NCI-H526 treated with DMSO at 0.1 percent for 48 hours (cell line): ENCODE results near the gene COMMD9.
"Not testable (repeated sequence)": the region's sequence is repeated elsewhere in the genome, so short reads cannot be mapped to it uniquely, and the experiment has no call there.

Experiments used
- DNase-seq: peaks from one replicate; lab custom pipeline; 2025; lab: John Stamatoyannopoulos, UW

Gene COMMD9

DNA sequence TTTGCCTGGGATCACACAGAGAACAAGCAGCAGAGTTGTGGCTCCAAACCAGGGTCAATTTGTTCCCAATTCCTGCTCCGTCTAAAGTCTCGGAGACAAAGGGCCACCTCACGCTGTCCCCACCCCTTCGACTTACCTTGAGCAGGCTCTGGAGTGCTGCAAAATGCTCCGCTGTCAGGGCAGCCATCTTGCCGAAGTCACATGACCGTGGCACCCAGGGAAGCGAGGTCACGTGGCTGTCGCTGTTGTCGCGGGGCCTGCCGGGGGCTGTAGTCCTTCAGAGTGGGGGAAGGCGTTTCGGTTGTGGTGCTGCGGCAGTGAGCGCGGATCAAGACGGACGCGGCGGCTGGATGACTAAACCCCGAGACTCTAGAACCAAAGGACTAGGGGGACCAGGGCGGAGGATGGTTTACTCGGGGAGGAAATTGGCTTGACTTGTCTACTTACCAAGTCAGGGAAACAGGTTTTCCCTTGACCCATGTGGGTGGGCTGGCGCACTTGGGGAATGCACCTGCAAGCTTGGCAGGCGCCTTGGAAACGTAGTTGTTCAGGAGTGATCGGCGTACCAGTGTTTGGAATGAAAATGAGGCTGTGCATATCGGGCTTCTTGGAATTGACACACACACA lies at the start of gene COMMD9:
COMMD9 (minus strand) TSS at position 199 of the 627 bp plus-strand sequence; CDS start at position 187, 12 bp downstream.
- DNase-seq, result peak; percentile 92

DNA sequence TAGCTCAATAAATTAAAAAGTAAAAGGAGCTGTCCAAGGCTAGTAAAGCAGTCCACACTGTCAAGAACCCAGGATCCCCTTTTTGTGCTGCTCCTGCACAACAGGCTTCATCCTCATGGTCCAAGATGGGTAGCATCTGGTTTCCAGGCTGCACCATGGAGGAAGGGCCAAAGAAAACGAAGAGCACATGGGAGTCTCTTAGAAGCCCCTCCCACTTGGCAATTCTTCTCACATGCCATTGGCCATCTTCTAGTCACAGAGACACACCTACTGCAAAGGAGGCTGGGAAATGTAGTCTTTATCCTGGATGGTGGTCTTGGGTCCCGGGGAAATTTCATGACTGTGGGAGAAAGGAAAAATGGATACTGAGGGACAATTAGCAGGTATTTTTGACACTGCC lies 44.7 kb upstream of the COMMD9 start:
- DNase-seq, result no peak

- no peak for DNase-seq
Measured at GRCh38 chr11:36333468-36333867, 44.2 kb upstream of the COMMD9 start.

- DNase-seq, result no peak
Measured at GRCh38 chr11:36330411-36330810, 41.2 kb upstream of the COMMD9 start.

DNA sequence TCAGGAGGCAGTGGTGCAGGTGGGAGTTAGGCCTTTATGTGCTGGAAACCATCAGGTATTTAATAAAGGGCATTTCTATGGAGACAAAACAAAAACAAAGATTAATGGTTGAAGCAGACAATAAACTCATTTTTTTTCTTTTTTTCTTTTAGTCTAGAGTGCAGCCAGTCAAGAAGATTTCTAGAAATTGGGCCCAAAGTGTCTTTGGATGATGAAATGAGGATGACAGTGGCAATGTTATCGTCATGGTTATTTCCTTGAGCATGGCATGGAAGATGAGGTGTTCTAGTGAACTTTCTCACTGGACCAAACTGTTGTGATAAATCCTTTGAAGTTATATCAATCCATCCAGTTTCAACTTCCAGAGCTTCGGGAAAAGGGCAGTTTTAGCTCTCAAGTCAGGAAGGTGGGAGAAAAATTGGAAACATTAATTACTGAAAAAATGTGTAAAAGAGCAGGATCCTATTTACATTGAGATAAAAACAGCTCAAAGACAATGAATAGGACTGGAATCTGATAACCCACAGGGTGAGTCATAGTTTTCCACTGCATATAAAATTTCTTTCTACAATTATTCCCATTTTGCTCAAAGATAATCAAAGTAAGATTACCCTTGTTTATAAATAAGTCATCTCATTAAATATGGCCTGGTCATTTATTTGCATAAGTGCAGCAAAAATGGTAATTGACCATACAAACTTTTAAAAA lies 39.9 kb upstream of the COMMD9 start:
- no peak for DNase-seq

DNA sequence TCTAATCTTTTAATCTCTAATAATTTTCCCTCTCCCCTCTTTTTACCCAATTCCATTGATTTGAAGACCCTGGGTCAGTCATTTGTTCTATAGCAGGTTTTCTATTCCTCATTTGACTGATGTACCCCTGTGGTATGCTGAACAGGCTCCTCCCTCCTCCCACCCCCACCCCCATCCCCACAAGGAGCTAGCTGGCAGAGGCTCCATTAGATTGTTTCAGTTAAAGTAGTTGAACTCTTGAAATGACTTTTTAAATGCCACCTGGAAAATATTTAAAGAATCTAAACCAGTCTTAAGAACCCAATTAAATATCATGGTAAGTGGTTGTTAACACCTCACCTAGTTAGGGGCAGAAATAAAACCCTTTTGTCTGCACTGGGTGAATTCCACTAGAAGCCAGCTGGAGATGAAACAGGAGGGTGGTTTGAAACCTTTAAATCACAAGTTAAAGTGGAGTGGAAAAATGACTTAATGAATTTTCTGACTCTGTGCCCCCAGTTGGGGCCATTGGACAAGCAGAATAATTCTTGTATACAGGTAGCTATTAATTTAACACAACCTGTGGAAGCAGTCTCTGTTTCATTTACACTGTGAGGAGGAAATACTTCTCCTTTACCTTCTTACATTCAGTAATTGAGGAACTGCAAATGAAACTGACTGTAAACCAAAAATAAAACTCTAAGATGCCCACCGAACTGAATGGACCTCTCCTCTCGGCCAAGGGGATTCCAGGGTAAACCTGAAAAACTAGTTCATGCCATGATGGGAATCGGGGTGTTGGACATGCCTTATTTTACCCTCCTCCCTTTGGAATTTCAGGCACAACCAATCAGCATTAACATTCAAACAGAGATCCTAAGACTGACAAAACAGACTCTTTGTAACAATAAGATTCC lies 37.5 kb upstream of the COMMD9 start:
- DNase-seq, result no peak

- not testable (repeated sequence) for DNase-seq
Measured at GRCh38 chr11:36325403-36325802, 36.2 kb upstream of the COMMD9 start.

GRCh38 chr11:36324956-36325355 lies 35.7 kb upstream of the COMMD9 start:
- DNase-seq, result not testable (repeated sequence)

- no peak for DNase-seq
Measured at GRCh38 chr11:36317992-36318391, 28.8 kb upstream of the COMMD9 start.

GRCh38 chr11:36316049-36316448 lies 26.8 kb upstream of the COMMD9 start:
- no peak for DNase-seq

DNA sequence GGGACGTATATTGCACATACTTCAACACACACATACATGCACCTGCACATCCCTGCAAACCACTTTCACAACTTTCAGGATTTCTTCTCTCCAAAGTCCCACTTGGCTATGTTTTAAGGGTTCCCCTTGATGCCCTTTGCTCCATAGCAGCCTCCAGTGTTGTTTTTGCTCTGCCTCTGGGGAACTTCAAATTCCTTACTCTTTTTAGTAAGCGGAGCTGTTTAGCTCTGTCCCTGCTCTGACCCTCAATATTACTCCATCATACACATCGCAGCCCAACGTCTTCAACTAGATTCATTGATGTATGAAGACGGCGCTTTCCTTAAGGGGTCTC lies 25.2 kb upstream of the COMMD9 start:
- no peak for DNase-seq

DNA sequence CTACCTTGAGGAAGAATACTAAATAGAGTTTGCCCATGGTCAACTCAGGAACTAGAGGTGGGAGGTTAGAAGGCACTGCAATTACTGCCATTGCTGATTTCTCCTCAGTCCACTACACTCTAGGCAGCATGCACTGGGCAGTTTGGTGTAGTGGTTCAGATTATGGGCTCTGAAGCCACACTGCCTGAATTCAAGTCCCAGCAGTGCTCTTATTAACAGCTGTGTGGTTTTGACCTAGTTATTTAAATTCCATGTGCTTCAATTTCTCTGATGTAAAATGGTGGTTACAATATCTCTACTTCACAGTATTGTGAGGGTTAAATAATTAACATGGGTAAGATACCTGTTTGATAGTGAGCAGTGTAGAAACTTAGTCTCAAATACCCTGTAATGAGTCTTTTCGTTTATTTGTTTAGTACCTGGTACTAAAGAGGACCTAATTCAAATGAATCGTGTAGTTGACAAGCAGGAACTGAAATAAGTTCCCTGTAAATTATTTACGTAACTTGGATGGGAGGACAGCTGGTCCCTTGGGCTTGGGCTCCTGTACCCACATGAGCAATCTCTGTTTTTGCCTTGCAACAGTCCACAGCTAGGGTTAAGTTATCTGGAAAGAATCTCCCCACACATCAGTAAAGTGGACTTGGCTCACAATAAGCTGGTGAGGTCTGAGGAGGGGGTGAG lies 24.7 kb upstream of the COMMD9 start:
- no peak for DNase-seq

- no peak for DNase-seq
Measured at GRCh38 chr11:36312611-36313472, 23.6 kb upstream of the COMMD9 start.

GRCh38 chr11:36311926-36312595 lies 22.8 kb upstream of the COMMD9 start:
- DNase-seq, result no peak

DNA sequence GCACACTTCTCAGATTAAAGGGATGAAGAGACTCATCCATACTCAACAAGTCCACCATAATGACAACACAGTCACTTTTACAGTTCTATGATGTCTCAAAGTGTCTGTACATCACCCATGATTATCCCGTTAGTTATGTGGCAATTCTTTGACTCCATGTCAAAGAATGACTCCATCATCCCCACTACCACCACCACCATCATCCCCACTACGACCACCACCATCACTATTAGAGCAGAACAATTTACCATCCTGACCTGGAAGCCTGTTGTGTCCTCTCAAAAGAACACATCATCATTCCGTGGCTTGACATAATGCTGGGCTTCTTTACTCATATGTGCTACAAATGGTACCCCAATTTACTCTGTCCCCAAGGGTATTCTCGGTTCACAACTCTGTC lies 20.6 kb upstream of the COMMD9 start:
- DNase-seq, result no peak

DNA sequence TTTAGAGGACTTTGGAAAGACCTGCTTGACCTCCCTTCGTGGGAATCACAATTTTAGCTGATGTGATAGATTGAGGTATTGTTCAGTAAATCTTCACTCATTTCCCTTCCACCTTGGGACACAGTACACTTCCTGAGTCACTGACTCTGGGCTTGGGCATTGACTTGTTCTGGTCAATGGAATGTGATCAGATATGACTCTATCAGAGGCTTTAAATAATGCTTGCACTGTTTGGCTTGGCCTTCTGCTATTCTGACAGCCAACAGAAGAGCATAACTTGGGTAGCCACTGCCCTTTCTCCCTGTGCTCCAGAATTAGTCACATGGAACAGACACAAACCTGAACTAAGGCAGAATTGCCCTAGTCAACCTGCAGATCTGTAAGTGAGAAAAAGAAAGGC lies 19.4 kb upstream of the COMMD9 start:
- DNase-seq, result no peak

GRCh38 chr11:36306888-36307287 lies 17.7 kb upstream of the COMMD9 start:
- DNase-seq, result no peak

DNA sequence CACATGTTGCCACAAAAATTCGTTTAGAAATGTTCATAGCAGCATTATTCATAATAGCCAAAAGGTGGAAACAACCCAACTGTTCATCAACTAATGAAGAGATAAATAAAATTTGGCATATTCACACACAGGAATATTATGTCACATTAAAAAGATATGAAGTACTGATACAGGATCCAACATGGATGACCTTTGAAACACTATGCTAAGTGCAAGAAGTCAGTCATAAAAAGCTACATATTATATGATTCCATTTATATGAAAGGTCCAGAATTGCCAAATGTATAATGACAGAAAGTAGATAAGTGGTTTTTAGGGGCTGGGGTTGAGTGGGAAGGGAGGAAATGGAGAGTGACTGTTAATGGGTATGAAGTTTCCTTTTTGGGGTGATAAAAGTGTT lies 15.8 kb upstream of the COMMD9 start:
- no peak for DNase-seq

GRCh38 chr11:36304351-36304750 lies 15.1 kb upstream of the COMMD9 start:
- no peak for DNase-seq

- DNase-seq, result no peak
Measured at GRCh38 chr11:36300650-36301049, 11.4 kb upstream of the COMMD9 start.
